MM.1S (cell line): ENCODE results near the gene LRRC71.

Experiments used
- DNase-seq: peaks from one replicate; pipeline ENCODE4 v3.0.0-alpha.2; 2015
- H2AFZ ChIP-seq: fragments of 300-600 bp; sonication (generic); 2 replicates; pipeline ENCODE4 v1.6.0; 2016; ENCODE audit warnings: antibody characterized with exemption, low read length
- H3F3A ChIP-seq: fragments of 300-600 bp; sonication (generic); 2 replicates; pipeline ENCODE4 v1.6.1; 2016; ENCODE audit warnings: mild to moderate bottlenecking, antibody characterized with exemption, low read length, moderate library complexity, mixed read lengths; ENCODE audit not compliant: insufficient read depth
- H3K27ac ChIP-seq: fragments of 300-600 bp; sonication (generic); 2 replicates; pipeline ENCODE4 v1.5.1; 2016; ENCODE audit warnings: mild to moderate bottlenecking, low read length
- H3K27me3 ChIP-seq: fragments of 300-600 bp; sonication (generic); replicated peaks from 2 replicates; pipeline ENCODE4 v1.6.0; 2016; ENCODE audit warnings: low read length; ENCODE audit not compliant: insufficient read depth
- H3K36me3 ChIP-seq: fragments of 300-600 bp; sonication (generic); replicated peaks from 2 replicates; pipeline ENCODE4 v1.6.1; 2016; ENCODE audit warnings: mild to moderate bottlenecking, low read length, mixed read lengths; ENCODE audit not compliant: insufficient read depth
- H3K4me1 ChIP-seq: fragments of 300-600 bp; sonication (generic); 2 replicates; pipeline ENCODE4 v1.6.1; 2016; ENCODE audit warnings: low read length, mixed read lengths
- H3K4me2 ChIP-seq: fragments of 300-600 bp; sonication (generic); 2 replicates; pipeline ENCODE4 v1.6.0; 2016; ENCODE audit warnings: low read depth, low read length
- H3K4me3 ChIP-seq: fragments of 300-600 bp; sonication (generic); 2 replicates; pipeline ENCODE4 v1.5.1; 2016; ENCODE audit warnings: low read length, mixed read lengths
- H3K79me2 ChIP-seq: fragments of 300-600 bp; sonication (generic); 2 replicates; pipeline ENCODE4 v1.6.1; 2016; ENCODE audit warnings: mixed run types, low read length, mixed read lengths
- H3K9ac ChIP-seq: fragments of 300-600 bp; sonication (generic); 2 replicates; pipeline ENCODE4 v1.6.1; 2016; ENCODE audit warnings: low read length, mixed read lengths
- H3K9me2 ChIP-seq: fragments of 300-600 bp; sonication (generic); replicated peaks from 2 replicates; pipeline ENCODE4 v1.6.1; 2016; ENCODE audit warnings: mild to moderate bottlenecking, low read length, mixed read lengths; ENCODE audit not compliant: insufficient read depth
- H3K9me3 ChIP-seq: fragments of 300-600 bp; sonication (generic); replicated peaks from 2 replicates; pipeline ENCODE4 v1.6.1; 2016; ENCODE audit warnings: mild to moderate bottlenecking, low read length, mixed read lengths; ENCODE audit not compliant: insufficient read depth
- H4K20me1 ChIP-seq: fragments of 300-600 bp; sonication (generic); 2 replicates; pipeline ENCODE4 v1.6.1; 2016; ENCODE audit warnings: mild to moderate bottlenecking, low read length, moderate library complexity, mixed read lengths; ENCODE audit not compliant: insufficient read depth
- CTCF ChIP-seq: fragments of 300-600 bp; sonication (generic); IDR thresholded peaks from 2 replicates; pipeline ENCODE4 v1.5.1; 2016; ENCODE audit warnings: antibody characterized with exemption, low read length, mixed read lengths
- EZH2 ChIP-seq: fragments of 300-600 bp; sonication (generic); optimal IDR thresholded peaks from 2 replicates; pipeline ENCODE3; 2017; ENCODE audit warnings: low read depth, mild to moderate bottlenecking, antibody characterized with exemption, low read length, mixed read lengths
- EZH2phosphoT487 ChIP-seq: fragments of 300-600 bp; sonication (generic); IDR thresholded peaks from 2 replicates; pipeline ENCODE4 v1.6.1; 2018; ENCODE audit warnings: antibody characterized with exemption, low read length

The LRRC71 gene

GRCh38 chr1:156900896-156901589 is 19.4 kb upstream of the LRRC71 start:
- Histone ChIP-seq H3K4me1 (no peaks in the 10 kb centered on the region), H3K4me2 (no peak overlapping the region), H4K20me1 (no peaks in the 10 kb centered on the region), H3K79me2 (no peaks in the 10 kb centered on the region), H2AFZ (no peak overlapping the region), H3F3A (no peaks in the 10 kb centered on the region), H3K9me2 (no peaks in the 10 kb centered on the region), H3K36me3 (no peaks in the 10 kb centered on the region), H3K9ac (no peak overlapping the region), H3K27me3 (peaks cover 99% of the 10 kb centered on the region), H3K27ac (no peak overlapping the region), H3K9me3 (no peaks in the 10 kb centered on the region), H3K4me3 (no peak overlapping the region)
- DNase-seq = no peak
- TF ChIP-seq CTCF (no peak), EZH2 (no peak), EZH2phosphoT487 (no peak)

- TF ChIP-seq EZH2phosphoT487 (no peak), EZH2 (no peak), CTCF (no peak)
- no peak for DNase-seq
- H3K4me3 ChIP-seq = no peak overlapping the region
- H3K36me3 ChIP-seq = no peaks in the 10 kb centered on the region
- H4K20me1 ChIP-seq = no peaks in the 10 kb centered on the region
- H2AFZ ChIP-seq = no peak overlapping the region
- H3K9ac ChIP-seq = no peak overlapping the region
- H3K27ac ChIP-seq = no peak overlapping the region
- H3F3A ChIP-seq = no peaks in the 10 kb centered on the region
- no peak overlapping the region for H3K4me2 ChIP-seq
- H3K27me3 ChIP-seq = peaks cover 99% of the 10 kb centered on the region
- H3K79me2 ChIP-seq = no peaks in the 10 kb centered on the region
- no peaks in the 10 kb centered on the region for H3K9me2 ChIP-seq
- no peaks in the 10 kb centered on the region for H3K4me1 ChIP-seq
- H3K9me3 ChIP-seq = no peaks in the 10 kb centered on the region
These were observed 18.9 kb upstream of the LRRC71 start for GRCh38 chr1:156901590-156901900.

- H4K20me1 ChIP-seq = no peaks in the 10 kb centered on the region
- H3K27ac ChIP-seq = no peak overlapping the region
- DNase-seq = no peak
- no peak overlapping the region for H3K4me2 ChIP-seq
- no peaks in the 10 kb centered on the region for H3K36me3 ChIP-seq
- peaks cover 98% of the 10 kb centered on the region for H3K27me3 ChIP-seq
- H3K4me3 ChIP-seq = no peak overlapping the region
- no peaks in the 10 kb centered on the region for H3K9me2 ChIP-seq
- no peaks in the 10 kb centered on the region for H3K79me2 ChIP-seq
- TF ChIP-seq EZH2phosphoT487 (no peak), EZH2 (no peak), CTCF (no peak)
- H3K4me1 ChIP-seq = no peaks in the 10 kb centered on the region
- no peaks in the 10 kb centered on the region for H3K9me3 ChIP-seq
- no peak overlapping the region for H3K9ac ChIP-seq
- H3F3A ChIP-seq = no peaks in the 10 kb centered on the region
- no peak overlapping the region for H2AFZ ChIP-seq
These were observed 18.2 kb upstream of the LRRC71 start for GRCh38 chr1:156901966-156902915.
